ENCODE results near the gene TGFB1. TPM values are rescaled to one million over a fixed set of nuclear protein-coding genes. Genes with fewer than 3 reads are reported as not detected.
A peak's percentile ranks its signal among the peaks of the same experiment; 100 is the strongest.

TGFB1 gene
- total RNA-seq, 1 experiment from 2014 or later = 54.6 TPM

DNA sequence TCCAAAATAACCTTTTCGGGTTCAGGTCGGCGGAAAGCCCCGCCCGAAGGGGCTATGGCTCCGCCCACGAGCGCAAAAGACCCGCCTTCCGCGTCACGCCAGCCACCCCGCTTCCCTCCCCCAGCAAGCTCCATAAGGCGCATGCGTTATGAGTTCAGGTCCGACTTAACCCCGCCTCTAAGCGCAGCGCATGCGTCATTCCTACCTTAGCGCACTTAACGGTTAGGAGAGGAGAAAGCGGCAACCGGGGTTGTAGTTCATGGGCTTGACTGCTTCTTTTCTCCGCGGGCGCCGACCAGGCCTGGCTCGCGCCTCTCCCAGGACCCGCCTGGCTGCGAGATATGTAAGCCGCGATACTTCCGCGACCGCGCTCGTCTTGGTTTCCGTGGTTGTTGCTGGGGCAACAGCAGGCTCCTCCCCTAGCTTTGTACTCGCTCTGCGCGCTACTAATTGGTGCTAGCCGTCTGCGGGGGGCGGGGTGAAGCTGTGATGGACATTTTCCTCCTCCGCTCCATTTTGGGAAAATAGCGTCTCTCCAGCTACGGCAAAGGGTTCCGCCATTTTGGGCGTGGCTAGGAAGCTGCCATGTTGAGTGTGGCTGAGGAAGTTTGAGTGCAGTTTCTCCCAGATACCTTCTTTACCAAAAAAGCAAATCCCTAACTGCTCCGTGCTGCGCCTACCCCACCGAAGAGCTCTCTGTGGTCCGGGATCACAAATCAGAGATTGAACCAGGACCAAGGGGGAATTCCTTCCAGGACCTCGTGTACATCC is 10.2 kb upstream of the TGFB1 start, which contains the start of gene B9D2 (continued):
- TF ChIP-seq, protein P1, sequence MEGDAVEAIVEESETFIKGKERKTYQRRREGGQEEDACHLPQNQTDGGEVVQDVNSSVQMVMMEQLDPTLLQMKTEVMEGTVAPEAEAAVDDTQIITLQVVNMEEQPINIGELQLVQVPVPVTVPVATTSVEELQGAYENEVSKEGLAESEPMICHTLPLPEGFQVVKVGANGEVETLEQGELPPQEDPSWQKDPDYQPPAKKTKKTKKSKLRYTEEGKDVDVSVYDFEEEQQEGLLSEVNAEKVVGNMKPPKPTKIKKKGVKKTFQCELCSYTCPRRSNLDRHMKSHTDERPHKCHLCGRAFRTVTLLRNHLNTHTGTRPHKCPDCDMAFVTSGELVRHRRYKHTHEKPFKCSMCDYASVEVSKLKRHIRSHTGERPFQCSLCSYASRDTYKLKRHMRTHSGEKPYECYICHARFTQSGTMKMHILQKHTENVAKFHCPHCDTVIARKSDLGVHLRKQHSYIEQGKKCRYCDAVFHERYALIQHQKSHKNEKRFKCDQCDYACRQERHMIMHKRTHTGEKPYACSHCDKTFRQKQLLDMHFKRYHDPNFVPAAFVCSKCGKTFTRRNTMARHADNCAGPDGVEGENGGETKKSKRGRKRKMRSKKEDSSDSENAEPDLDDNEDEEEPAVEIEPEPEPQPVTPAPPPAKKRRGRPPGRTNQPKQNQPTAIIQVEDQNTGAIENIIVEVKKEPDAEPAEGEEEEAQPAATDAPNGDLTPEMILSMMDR (IDR thresholded peaks at IDR 0.05 in 2 of 3, conservative IDR thresholded peaks at IDR 0.05 in 1 of 3; ENCODE audit: borderline replicate concordance in 1 of 3, insufficient read depth in 1 of 3, low read depth in 2 of 3, low read length in 2 of 3) = no peak
- peak; percentile 35; the same call in 1 of the 2 replicates for TF ChIP-seq SP1 (IDR thresholded peaks at IDR 0.05; ENCODE audit: low read depth)

GRCh38 chr19:41363371-41363752 is 9.6 kb upstream of the TGFB1 start:
- RAD21 ChIA-PET (ENCODE audit: low non-redundant PET in 1 of 2, low total read pairs in 2 of 2, uncharacterized antibody in 2 of 2, unreplicated experiment in 2 of 2) = no interaction called here
- H3K4me3 ChIP-seq (replicated peaks in 1 of 2; ENCODE audit: low read depth in 1 of 2, low read length in 2 of 2) = peak overlapping the region; percentile 69 to 70
- H3K36me3 ChIP-seq (ENCODE audit: control insufficient read depth in 1 of 2, insufficient read depth in 2 of 2, low read length in 2 of 2) = no peaks in the 10 kb centered on the region
- peaks cover 12% of the 10 kb centered on the region; the same call in 1 of the 2 replicates for H3K79me2 ChIP-seq (ENCODE audit: insufficient read depth, low read length)
- H3K9ac ChIP-seq (ENCODE audit: low read length) = peak overlapping the region; percentile 77
- H2AFZ ChIP-seq (ENCODE audit: low read depth, low read length, poor library complexity, severe bottlenecking) = no peak overlapping the region
- H3K9me2 ChIP-seq (ENCODE audit: insufficient read depth) = no peaks in the 10 kb centered on the region
- TF ChIP-seq FOSL1 (IDR thresholded peaks at IDR 0.05; ENCODE audit: low read depth) (no peak), CBX3 (IDR thresholded peaks at IDR 0.05; ENCODE audit: low read depth) (no peak), POLR2AphosphoS5 (IDR thresholded peaks at IDR 0.05; ENCODE audit: low read depth, low read length) (no peak), ZBTB33 (IDR thresholded peaks at IDR 0.05; ENCODE audit: extremely low read depth, insufficient replicate concordance, low read length) (no peak), SP1 (IDR thresholded peaks at IDR 0.05; ENCODE audit: low read depth) (no peak), EGR1 (IDR thresholded peaks at IDR 0.05; ENCODE audit: low read depth) (no peak), JUND (IDR thresholded peaks at IDR 0.05) (no peak), TCF7L2 (IDR thresholded peaks at IDR 0.05; ENCODE audit: borderline replicate concordance, extremely low read depth, insufficient read depth, insufficient read length) (no peak), SIN3A (IDR thresholded peaks at IDR 0.05; ENCODE audit: low read depth) (no peak), EZH2 (IDR thresholded peaks at IDR 0.05) (no peak)
- TF ChIP-seq, protein P2, sequence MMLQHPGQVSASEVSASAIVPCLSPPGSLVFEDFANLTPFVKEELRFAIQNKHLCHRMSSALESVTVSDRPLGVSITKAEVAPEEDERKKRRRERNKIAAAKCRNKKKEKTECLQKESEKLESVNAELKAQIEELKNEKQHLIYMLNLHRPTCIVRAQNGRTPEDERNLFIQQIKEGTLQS (IDR thresholded peaks at IDR 0.05) = no peak
- TF ChIP-seq, protein P1 (IDR thresholded peaks at IDR 0.05 in 2 of 3, conservative IDR thresholded peaks at IDR 0.05 in 1 of 3; ENCODE audit: borderline replicate concordance in 1 of 3, insufficient read depth in 1 of 3, low read depth in 2 of 3, low read length in 2 of 3) = no peak
- POLR2A ChIA-PET = interaction anchor here (0.9 to 2.1 kb wide), 6 partner anchors 8 to 521 kb away, joined by 3 to 13 read pairs (median 4); partner anchors contain the start of gene DMAC2
- H4K20me1 ChIP-seq (ENCODE audit: insufficient read depth) = no peaks in the 10 kb centered on the region
- H3K4me2 ChIP-seq (ENCODE audit: low read length) = peak overlapping the region; percentile 89
- no peaks in the 10 kb centered on the region for H3K27me3 ChIP-seq (ENCODE audit: insufficient read depth, low read length)
- peak overlapping the region; percentile 89 for H3K27ac ChIP-seq (ENCODE audit: low read depth, low read length)
- peaks cover 8 to 44% of the 10 kb centered on the region in 2 experiments; a peak in 3 of 4 replicates for H3K4me1 ChIP-seq (ENCODE audit: control insufficient read depth in 1 of 2, insufficient read depth in 2 of 2, low read length in 2 of 2)
- CTCF ChIA-PET = interaction anchor here (1.1 to 3.3 kb wide), 6 partner anchors 10 to 207 kb away, joined by 3 to 54 read pairs (median 5); partner anchors contain the start of gene TGFB1
- H3K9me3 ChIP-seq (ENCODE audit: control insufficient read depth in 1 of 2, insufficient read depth in 1 of 2, low read depth in 1 of 2, low read length in 2 of 2) = no peaks in the 10 kb centered on the region
- TSS peak; percentile 79 for BruUV-seq (replicated peaks)
- intact Hi-C loops (cut with micrococcal nuclease) = no loop called here
- DNase-seq (ENCODE audit: low read depth, low spot score) (no peak), ATAC-seq (no peak)
